T-cell (primary cell): Measurements from ENCODE around the gene RYR2. TPM values are rescaled to one million over a fixed set of nuclear protein-coding genes. Genes with fewer than 3 reads are reported as not detected.

ENCODE experiments used
- ATAC-seq, 4 experiments: fragments of 200-7000 bp in 3 of 4; fragments of 150-1000 bp in 1 of 4; cut with Tn5 transposase; replicated peaks in 1 of 4; 1 replicate in 3 of 4; 2 replicates in 1 of 4; pipeline ENCODE4 v1.10.0; 2021; ENCODE audit warnings: moderate library complexity in 3 of 4, mild to moderate bottlenecking in 2 of 4, moderate number of reproducible peaks in 1 of 4
- CTCF ChIA-PET, 2 donors: fragments of 300-600 bp; sonication (Branson Sonifier 250); formaldehyde crosslinking; loops; one replicate each; lab custom pipeline; 2022; ENCODE audit warnings: antibody characterized with exemption in 2 of 2; lab: Charles Lee
- POLR2A ChIA-PET, 2 donors: fragments of 300-600 bp; sonication (Branson Sonifier 250); formaldehyde crosslinking; loops; one replicate each; lab custom pipeline; 2022; ENCODE audit warnings: antibody characterized with exemption in 2 of 2; lab: Charles Lee
- DNase-seq, 35 experiments: peaks; one replicate each; pipeline versions ENCODE4 v3.0.0 to v3.0.0-alpha.2; 2013 to 2023
- H3K27ac ChIP-seq: one replicate; pipeline ENCODE4 v1.5.1; 2013; ENCODE audit warnings: low read length
- H3K27me3 ChIP-seq, 2 experiments: replicated peaks in 1 of 2; 1 replicate in 1 of 2; 2 replicates in 1 of 2; pipeline versions ENCODE4 v1.6.1 to v1.7.0; 2013; ENCODE audit warnings: low read length in 1 of 2, mixed read lengths in 1 of 2; ENCODE audit not compliant: control insufficient read depth in 2 of 2, insufficient read depth in 2 of 2; ENCODE audit errors: extremely low read depth in 1 of 2
- H3K36me3 ChIP-seq, 2 donors: 1 replicate in 1 of 2; 2 replicates in 1 of 2; pipeline versions ENCODE4 v1.6.1 to v1.7.0; 2013; ENCODE audit warnings: low read length in 1 of 2; ENCODE audit not compliant: control insufficient read depth in 2 of 2, insufficient read depth in 1 of 2; ENCODE audit errors: extremely low read depth in 1 of 2
- H3K4me1 ChIP-seq, 2 experiments: 1 replicate in 1 of 2; 2 replicates in 1 of 2; pipeline versions ENCODE4 v1.6.1 to v1.7.0; 2013; ENCODE audit warnings: low read length in 2 of 2, mixed read lengths in 1 of 2; ENCODE audit not compliant: insufficient read depth in 2 of 2, control insufficient read depth in 1 of 2; ENCODE audit errors: extremely low read depth in 1 of 2
- H3K4me3 ChIP-seq, 2 donors: 1 replicate in 1 of 2; 2 replicates in 1 of 2; pipeline versions ENCODE4 v1.5.1 to v1.7.0; 2013; ENCODE audit warnings: mild to moderate bottlenecking in 2 of 2, low read length in 1 of 2, moderate library complexity in 1 of 2; ENCODE audit not compliant: control insufficient read depth in 1 of 2; ENCODE audit errors: extremely low read depth in 1 of 2
- H3K9me3 ChIP-seq: 2 replicates; pipeline ENCODE4 v1.7.0; 2013
- H3K27ac Mint-ChIP-seq, 2 donors: one replicate each; pipeline ENCODE4 v1.8.0; 2020 to 2021; ENCODE audit warnings: mild to moderate bottlenecking in 2 of 2, mixed read lengths in 2 of 2
- H3K27me3 Mint-ChIP-seq, 2 donors: one replicate each; pipeline ENCODE4 v1.8.0; 2021 to 2022; ENCODE audit warnings: mixed read lengths in 2 of 2
- H3K36me3 Mint-ChIP-seq: one replicate; pipeline ENCODE4 v1.8.0; 2021; ENCODE audit warnings: mixed read lengths
- H3K4me1 Mint-ChIP-seq, 3 donors: one replicate each; pipeline ENCODE4 v1.8.0; 2020 to 2022; ENCODE audit warnings: mixed read lengths in 3 of 3, mild to moderate bottlenecking in 1 of 3
- H3K4me3 Mint-ChIP-seq, 3 donors: one replicate each; pipeline ENCODE4 v1.8.0; 2020 to 2022; ENCODE audit warnings: mild to moderate bottlenecking in 3 of 3, mixed read lengths in 3 of 3, moderate library complexity in 3 of 3
- H3K9me3 Mint-ChIP-seq, 3 donors: one replicate each; pipeline ENCODE4 v1.8.0; 2020 to 2022; ENCODE audit warnings: mixed read lengths in 3 of 3
- WGBS: methylation state at CpG from one replicate; pipeline ENCODE4 v1.1.5; 2013; ENCODE audit warnings: missing lambda C conversion rate; ENCODE audit not compliant: insufficient coverage; 5-methylcytosine and 5-hydroxymethylcytosine counted together
- total RNA-seq, 35 experiments: library from RNA in 6 of 35; stranded (reverse) in 6 of 35; fragments of 120-200 nt in 1 of 35; gene quantifications; one replicate each; pipeline versions ENCODE4 v1.2.1 to v1.2.4 and lab custom pipeline; 2013 to 2026

Gene RYR2
- total RNA-seq, 5 donors from 2014 or later (not counting 1 experiment from before 2014, with no cell fraction given): 0.07 to 0.33 (median 0.18) TPM; not detected in 1

DNA sequence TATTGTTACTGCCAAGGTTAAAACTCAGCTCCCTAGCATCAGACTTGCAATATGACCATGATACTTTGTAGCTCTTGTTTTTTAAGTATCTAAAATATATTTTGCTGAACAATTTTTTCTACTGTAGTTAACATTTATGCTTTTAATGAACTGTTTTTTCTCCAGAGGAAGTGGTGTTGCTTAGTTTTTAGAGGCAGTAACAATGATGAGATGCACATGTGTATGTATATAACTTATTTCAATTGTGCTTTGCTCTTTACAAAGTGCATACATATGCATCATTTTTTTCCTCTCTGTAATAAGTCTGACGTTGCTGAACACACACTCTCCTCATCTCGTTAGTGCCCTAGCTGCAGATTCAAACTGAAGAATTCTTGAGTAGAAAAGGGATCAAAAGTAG is 430.0 kb downstream of the RYR2 start:
- no peak overlapping the region for H3K27ac ChIP-seq
- H3K9me3 ChIP-seq: no peaks in the 10 kb centered on the region
- no peaks in the 10 kb centered on the region for H3K36me3 Mint-ChIP-seq
- H3K4me3 ChIP-seq: no peak overlapping the region
- no peak for DNase-seq
- H3K27me3 ChIP-seq: no peaks in the 10 kb centered on the region
- ChIA-PET CTCF (no interaction called here), POLR2A (interaction anchor here in 1 of 2 donors (0.6 kb wide), 1 partner anchor 68 kb away, joined by 3 read pairs; no protein-coding TSS in a partner anchor)
- no peak for ATAC-seq
- H3K4me1 ChIP-seq: no peaks in the 10 kb centered on the region
- H3K4me3 Mint-ChIP-seq: no peak overlapping the region
- H3K9me3 Mint-ChIP-seq: peaks cover 0 to 14% (median 2%) of the 10 kb centered on the region in 3 donors
- WGBS: no CpG with 5 or more reads among the region's 2 CpGs
- H3K36me3 ChIP-seq: no peaks in the 10 kb centered on the region
- H3K27me3 Mint-ChIP-seq: peaks cover 4 to 5% of the 10 kb centered on the region in 2 donors
- H3K4me1 Mint-ChIP-seq: no peaks in the 10 kb centered on the region
- H3K27ac Mint-ChIP-seq: no peak overlapping the region

DNA sequence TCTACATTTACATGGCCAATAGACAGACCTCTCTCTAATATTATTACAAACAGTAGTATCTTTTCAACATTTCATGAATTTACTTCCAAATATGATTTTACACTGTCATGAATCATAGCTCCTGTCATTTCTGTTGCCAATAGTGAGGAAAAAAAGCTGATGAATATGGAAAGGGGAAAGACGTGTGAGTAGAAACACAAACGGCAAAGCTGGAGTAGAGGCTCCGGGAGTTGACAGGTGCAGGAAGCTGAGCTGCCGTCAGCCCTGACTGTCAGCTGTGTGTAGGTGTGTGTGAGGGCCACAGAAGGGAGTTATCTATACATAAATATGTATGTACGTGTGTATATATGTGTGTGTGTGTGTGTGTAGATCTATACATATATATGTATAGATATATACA is 431.9 kb downstream of the RYR2 start:
- no peaks in the 10 kb centered on the region for H3K4me1 ChIP-seq
- H3K27me3 Mint-ChIP-seq: peaks cover 2 to 4% of the 10 kb centered on the region in 2 donors
- DNase-seq: no peak
- H3K9me3 Mint-ChIP-seq: peaks cover 0 to 14% (median 2%) of the 10 kb centered on the region in 3 donors
- no peak overlapping the region for H3K4me3 ChIP-seq
- no peak overlapping the region for H3K27ac ChIP-seq
- no peak overlapping the region for H3K4me3 Mint-ChIP-seq
- CTCF ChIA-PET: no interaction called here
- H3K36me3 Mint-ChIP-seq: no peaks in the 10 kb centered on the region
- H3K4me1 Mint-ChIP-seq: peaks cover 0 to 2% (median 0%) of the 10 kb centered on the region in 3 donors
- no peaks in the 10 kb centered on the region for H3K27me3 ChIP-seq
- POLR2A ChIA-PET: no interaction called here
- no peaks in the 10 kb centered on the region for H3K36me3 ChIP-seq
- 85% methylated on average over 3 of the region's 5 CpGs for WGBS
- H3K9me3 ChIP-seq: no peaks in the 10 kb centered on the region
- no peak overlapping the region for H3K27ac Mint-ChIP-seq
- ATAC-seq: no peak

DNA sequence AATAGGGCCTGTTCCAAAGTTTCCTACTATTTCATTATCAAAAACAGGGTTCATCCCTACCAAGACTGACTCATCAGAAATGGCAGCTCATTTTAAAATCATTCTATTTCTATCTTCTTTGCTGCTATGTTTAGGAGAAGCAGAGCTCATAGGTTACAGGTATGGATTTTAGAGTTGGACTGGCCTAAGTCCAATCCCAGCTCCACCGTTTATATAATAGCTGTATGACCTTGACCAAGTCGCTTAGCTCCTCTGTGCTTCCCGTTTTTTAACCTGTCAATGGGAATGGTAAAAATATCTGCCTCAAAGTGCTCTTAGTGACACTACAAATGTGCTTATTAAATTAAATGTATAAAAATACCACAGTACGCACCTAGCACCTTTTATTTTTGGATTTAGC is 436.1 kb downstream of the RYR2 start:
- no peaks in the 10 kb centered on the region for H3K27me3 Mint-ChIP-seq
- no peaks in the 10 kb centered on the region for H3K36me3 Mint-ChIP-seq
- no peak overlapping the region for H3K27ac ChIP-seq
- no peaks in the 10 kb centered on the region for H3K36me3 ChIP-seq
- no peak overlapping the region for H3K27ac Mint-ChIP-seq
- H3K9me3 ChIP-seq: no peaks in the 10 kb centered on the region
- H3K4me1 Mint-ChIP-seq: peaks cover 0 to 4% (median 0%) of the 10 kb centered on the region in 3 donors
- ChIA-PET POLR2A (interaction anchor here in 1 of 2 donors (0.5 kb wide), 1 partner anchor 17 kb away, joined by 3 read pairs; no protein-coding TSS in a partner anchor), CTCF (no interaction called here)
- peaks cover 0 to 7% (median 2%) of the 10 kb centered on the region in 3 donors for H3K9me3 Mint-ChIP-seq
- ATAC-seq: no peak
- H3K4me3 ChIP-seq: no peak overlapping the region
- H3K4me1 ChIP-seq: no peaks in the 10 kb centered on the region
- WGBS: no CpG with 5 or more reads among the region's 4 CpGs
- DNase-seq: no peak
- no peaks in the 10 kb centered on the region for H3K27me3 ChIP-seq
- no peak overlapping the region for H3K4me3 Mint-ChIP-seq

DNA sequence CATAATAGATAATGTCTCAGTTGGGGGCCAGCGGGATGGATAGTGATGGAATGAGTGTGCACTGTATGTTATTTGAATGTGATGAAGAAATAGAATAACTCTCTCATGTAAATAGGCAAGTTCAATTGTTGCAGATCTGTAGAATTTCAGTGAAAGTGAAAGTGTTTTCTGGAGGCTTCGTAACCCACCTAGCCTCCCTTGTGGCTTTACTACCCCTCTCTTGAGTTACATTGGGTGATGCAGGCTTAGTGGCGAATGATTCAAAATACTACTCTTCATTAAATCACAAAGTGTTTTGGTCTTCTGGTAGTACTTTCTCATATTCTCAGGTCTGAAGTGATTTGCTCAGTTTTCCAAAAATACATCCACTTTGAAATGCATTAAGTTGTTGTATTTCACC is 436.9 kb downstream of the RYR2 start:
- Mint-ChIP-seq H3K36me3 (no peaks in the 10 kb centered on the region), H3K9me3 (peaks cover 0 to 3% (median 2%) of the 10 kb centered on the region in 3 donors), H3K27me3 (no peaks in the 10 kb centered on the region), H3K27ac (no peak overlapping the region), H3K4me1 (peaks cover 0 to 4% (median 0%) of the 10 kb centered on the region in 3 donors), H3K4me3 (no peak overlapping the region)
- DNase-seq: no peak
- ChIA-PET POLR2A (no interaction called here), CTCF (no interaction called here)
- no peaks in the 10 kb centered on the region for H3K36me3 ChIP-seq
- H3K27ac ChIP-seq: no peak overlapping the region
- WGBS: no CpG with 5 or more reads among the region's 3 CpGs
- H3K4me1 ChIP-seq: no peaks in the 10 kb centered on the region
- no peaks in the 10 kb centered on the region for H3K9me3 ChIP-seq
- H3K27me3 ChIP-seq: no peaks in the 10 kb centered on the region
- H3K4me3 ChIP-seq: no peak overlapping the region
- ATAC-seq: no peak

DNA sequence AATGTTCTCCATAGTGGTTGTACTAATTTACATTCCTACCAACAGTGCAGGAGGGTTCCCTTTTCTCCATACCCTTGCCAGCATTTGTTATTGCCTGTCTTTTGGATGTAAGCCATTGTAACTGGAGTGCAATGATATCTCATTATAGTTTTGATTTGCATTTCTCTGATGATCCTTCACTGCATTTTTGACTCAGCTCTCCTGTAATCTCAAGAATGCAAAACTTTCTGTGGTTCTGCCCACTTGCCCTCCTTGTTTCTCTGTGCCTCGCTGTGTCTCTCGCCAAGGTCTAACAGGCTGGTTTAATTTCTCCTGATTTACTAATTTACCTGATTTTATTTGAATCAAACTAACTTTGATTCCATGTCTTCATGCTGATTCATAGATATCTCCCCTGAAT is 440.8 kb downstream of the RYR2 start:
- H3K9me3 Mint-ChIP-seq: peaks cover 0 to 3% (median 0%) of the 10 kb centered on the region in 3 donors
- no peak overlapping the region for H3K4me3 Mint-ChIP-seq
- Histone ChIP-seq H3K4me3 (no peak overlapping the region), H3K27ac (no peak overlapping the region), H3K9me3 (no peaks in the 10 kb centered on the region), H3K4me1 (no peaks in the 10 kb centered on the region), H3K27me3 (no peaks in the 10 kb centered on the region), H3K36me3 (no peaks in the 10 kb centered on the region)
- no peak overlapping the region for H3K27ac Mint-ChIP-seq
- 89% methylated on average over 2 of the region's 2 CpGs for WGBS
- H3K27me3 Mint-ChIP-seq: no peaks in the 10 kb centered on the region
- ATAC-seq (no peak), DNase-seq (no peak)
- H3K4me1 Mint-ChIP-seq: peaks cover 0 to 4% (median 0%) of the 10 kb centered on the region in 3 donors
- no peaks in the 10 kb centered on the region for H3K36me3 Mint-ChIP-seq
- CTCF ChIA-PET: no interaction called here
- POLR2A ChIA-PET: no interaction called here

DNA sequence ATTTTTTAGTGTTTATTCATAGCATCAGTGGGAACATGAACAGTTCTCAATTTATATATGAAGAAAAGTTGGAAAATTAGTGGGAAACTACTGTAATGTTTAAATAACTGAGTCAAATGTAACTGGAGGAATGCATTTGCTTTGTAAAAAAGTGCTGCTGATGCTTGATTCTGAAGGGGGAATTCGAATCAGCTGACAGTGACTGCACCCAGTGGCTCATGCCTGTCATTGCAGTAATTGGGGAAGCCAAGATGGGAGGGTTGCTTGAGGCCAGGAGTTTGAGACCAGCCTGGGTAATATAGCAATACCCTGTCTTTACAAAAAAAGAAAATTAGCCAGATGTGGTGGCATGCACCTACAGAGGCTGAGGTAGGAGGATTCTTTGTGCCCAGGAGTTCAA is 450.4 kb downstream of the RYR2 start:
- ATAC-seq: no peak
- Mint-ChIP-seq H3K9me3 (no peaks in the 10 kb centered on the region), H3K27ac (no peak overlapping the region), H3K27me3 (peaks cover 0 to 3% of the 10 kb centered on the region in 2 donors), H3K36me3 (no peaks in the 10 kb centered on the region), H3K4me3 (no peak overlapping the region), H3K4me1 (no peaks in the 10 kb centered on the region)
- 14% methylated on average over 1 of the region's 1 CpG for WGBS
- no peaks in the 10 kb centered on the region for H3K4me1 ChIP-seq
- H3K27ac ChIP-seq: no peak overlapping the region
- H3K36me3 ChIP-seq: no peaks in the 10 kb centered on the region
- H3K27me3 ChIP-seq: no peaks in the 10 kb centered on the region
- DNase-seq: no peak
- no peaks in the 10 kb centered on the region for H3K9me3 ChIP-seq
- POLR2A ChIA-PET: no interaction called here
- H3K4me3 ChIP-seq: no peak overlapping the region
- CTCF ChIA-PET: no interaction called here

DNA sequence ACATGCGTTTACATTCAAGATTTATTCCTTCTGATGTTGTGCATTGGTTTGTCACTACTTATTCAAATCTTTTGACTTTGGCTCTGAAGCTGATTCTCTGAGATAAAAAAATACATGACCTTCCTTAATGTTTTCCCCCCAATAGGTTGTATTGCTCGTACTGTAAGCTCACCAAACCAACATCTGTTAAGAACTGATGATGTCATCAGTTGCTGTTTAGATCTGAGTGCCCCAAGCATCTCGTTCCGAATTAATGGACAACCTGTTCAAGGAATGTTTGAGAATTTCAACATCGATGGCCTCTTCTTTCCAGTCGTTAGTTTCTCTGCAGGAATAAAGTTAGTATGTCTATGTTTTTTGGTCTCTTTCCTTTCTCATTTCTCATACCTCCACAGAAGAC is 458.6 kb downstream of the RYR2 start:
- CTCF ChIA-PET: no interaction called here
- POLR2A ChIA-PET: no interaction called here
- Mint-ChIP-seq H3K4me1 (no peaks in the 10 kb centered on the region), H3K4me3 (no peak overlapping the region), H3K9me3 (no peaks in the 10 kb centered on the region), H3K27me3 (peaks cover 0 to 3% of the 10 kb centered on the region in 2 donors), H3K27ac (no peak overlapping the region), H3K36me3 (no peaks in the 10 kb centered on the region)
- H3K4me1 ChIP-seq: no peaks in the 10 kb centered on the region
- ATAC-seq: no peak
- no peak overlapping the region for H3K4me3 ChIP-seq
- H3K27me3 ChIP-seq: no peaks in the 10 kb centered on the region
- WGBS: no CpG with 5 or more reads among the region's 6 CpGs
- no peaks in the 10 kb centered on the region for H3K9me3 ChIP-seq
- no peak overlapping the region for H3K27ac ChIP-seq
- no peak for DNase-seq
- no peaks in the 10 kb centered on the region for H3K36me3 ChIP-seq
